H1 (cell line): Measurements from ENCODE around the gene ETV1. TPM values are rescaled to one million over a fixed set of nuclear protein-coding genes. Genes with fewer than 3 reads are reported as not detected.

ENCODE experiments used
- CTCF ChIP-seq, 3 experiments: IDR thresholded peaks; 1 replicate in 2 of 3; 2 replicates in 1 of 3; pipeline versions ENCODE4 v1.5.1 to v1.6.1; 2011; ENCODE audit warnings: low read length in 3 of 3, mild to moderate bottlenecking in 3 of 3, inconsistent platforms in 2 of 3, low read depth in 1 of 3, moderate library complexity in 1 of 3; ENCODE audit not compliant: insufficient read depth in 1 of 3; ENCODE audit errors: control extremely low read depth in 1 of 3
- HDAC6 ChIP-seq: IDR thresholded peaks from one replicate; pipeline ENCODE4 v1.7.1; 2012; ENCODE audit warnings: low read depth, mild to moderate bottlenecking, inconsistent platforms, low read length, moderate library complexity
- SIN3A ChIP-seq, 2 experiments: IDR thresholded peaks in 1 of 2; conservative IDR thresholded peaks in 1 of 2; 2 replicates each; pipeline ENCODE4 v1.6.1; 2011 to 2012; ENCODE audit warnings: low read length in 2 of 2, improper control_type of control experiment in 1 of 2, low read depth in 1 of 2, mild to moderate bottlenecking in 1 of 2
- TAF7 ChIP-seq: optimal IDR thresholded peaks from 2 replicates; pipeline ENCODE3; 2011; ENCODE audit warnings: low read depth, mild to moderate bottlenecking, inconsistent platforms, low read length, moderate library complexity, borderline replicate concordance
- polyA plus RNA-seq, 7 experiments: library from polyadenylated mRNA; depleted of rRNA in 3 of 7; stranded (reverse) in 5 of 7; unstranded in 2 of 7; fragments of >200 nt in 5 of 7; fragments of 200-250 nt in 2 of 7; gene quantifications; 1 replicate in 5 of 7; 2 replicates in 1 of 7; 4 replicates in 1 of 7; pipeline versions ENCODE4 v1.2.1 to v1.2.3, GENCODE V29; 2011 to 2013; ENCODE audit warnings: missing spikeins in 2 of 7, mixed read lengths in 2 of 7
- total RNA-seq: library from RNA; stranded (reverse); fragmentation: NEBNext Ultra II Directional; extraction: Animal tissue kit (Norgen Biotek cat#: 25700); gene quantifications from 2 replicates; pipeline ENCODE4 v1.2.1, GENCODE V29; 2021
- TF ChIP-seq, protein P1 (sequence below): fragments of 300-600 bp; sonication (generic); IDR thresholded peaks from 2 replicates; pipeline ENCODE4 v1.7.1; 2012; ENCODE audit warnings: low read length, moderate library complexity, mild to moderate bottlenecking, inconsistent platforms; ENCODE audit not compliant: insufficient replicate concordance

Gene ETV1
- total and polyA plus RNA-seq, 2 of the 8 experiments (the other 6 are each of a cell fraction or from before 2014, with no cell fraction given), result 58.3 to 91.2 TPM

- TF ChIP-seq, protein P1, sequence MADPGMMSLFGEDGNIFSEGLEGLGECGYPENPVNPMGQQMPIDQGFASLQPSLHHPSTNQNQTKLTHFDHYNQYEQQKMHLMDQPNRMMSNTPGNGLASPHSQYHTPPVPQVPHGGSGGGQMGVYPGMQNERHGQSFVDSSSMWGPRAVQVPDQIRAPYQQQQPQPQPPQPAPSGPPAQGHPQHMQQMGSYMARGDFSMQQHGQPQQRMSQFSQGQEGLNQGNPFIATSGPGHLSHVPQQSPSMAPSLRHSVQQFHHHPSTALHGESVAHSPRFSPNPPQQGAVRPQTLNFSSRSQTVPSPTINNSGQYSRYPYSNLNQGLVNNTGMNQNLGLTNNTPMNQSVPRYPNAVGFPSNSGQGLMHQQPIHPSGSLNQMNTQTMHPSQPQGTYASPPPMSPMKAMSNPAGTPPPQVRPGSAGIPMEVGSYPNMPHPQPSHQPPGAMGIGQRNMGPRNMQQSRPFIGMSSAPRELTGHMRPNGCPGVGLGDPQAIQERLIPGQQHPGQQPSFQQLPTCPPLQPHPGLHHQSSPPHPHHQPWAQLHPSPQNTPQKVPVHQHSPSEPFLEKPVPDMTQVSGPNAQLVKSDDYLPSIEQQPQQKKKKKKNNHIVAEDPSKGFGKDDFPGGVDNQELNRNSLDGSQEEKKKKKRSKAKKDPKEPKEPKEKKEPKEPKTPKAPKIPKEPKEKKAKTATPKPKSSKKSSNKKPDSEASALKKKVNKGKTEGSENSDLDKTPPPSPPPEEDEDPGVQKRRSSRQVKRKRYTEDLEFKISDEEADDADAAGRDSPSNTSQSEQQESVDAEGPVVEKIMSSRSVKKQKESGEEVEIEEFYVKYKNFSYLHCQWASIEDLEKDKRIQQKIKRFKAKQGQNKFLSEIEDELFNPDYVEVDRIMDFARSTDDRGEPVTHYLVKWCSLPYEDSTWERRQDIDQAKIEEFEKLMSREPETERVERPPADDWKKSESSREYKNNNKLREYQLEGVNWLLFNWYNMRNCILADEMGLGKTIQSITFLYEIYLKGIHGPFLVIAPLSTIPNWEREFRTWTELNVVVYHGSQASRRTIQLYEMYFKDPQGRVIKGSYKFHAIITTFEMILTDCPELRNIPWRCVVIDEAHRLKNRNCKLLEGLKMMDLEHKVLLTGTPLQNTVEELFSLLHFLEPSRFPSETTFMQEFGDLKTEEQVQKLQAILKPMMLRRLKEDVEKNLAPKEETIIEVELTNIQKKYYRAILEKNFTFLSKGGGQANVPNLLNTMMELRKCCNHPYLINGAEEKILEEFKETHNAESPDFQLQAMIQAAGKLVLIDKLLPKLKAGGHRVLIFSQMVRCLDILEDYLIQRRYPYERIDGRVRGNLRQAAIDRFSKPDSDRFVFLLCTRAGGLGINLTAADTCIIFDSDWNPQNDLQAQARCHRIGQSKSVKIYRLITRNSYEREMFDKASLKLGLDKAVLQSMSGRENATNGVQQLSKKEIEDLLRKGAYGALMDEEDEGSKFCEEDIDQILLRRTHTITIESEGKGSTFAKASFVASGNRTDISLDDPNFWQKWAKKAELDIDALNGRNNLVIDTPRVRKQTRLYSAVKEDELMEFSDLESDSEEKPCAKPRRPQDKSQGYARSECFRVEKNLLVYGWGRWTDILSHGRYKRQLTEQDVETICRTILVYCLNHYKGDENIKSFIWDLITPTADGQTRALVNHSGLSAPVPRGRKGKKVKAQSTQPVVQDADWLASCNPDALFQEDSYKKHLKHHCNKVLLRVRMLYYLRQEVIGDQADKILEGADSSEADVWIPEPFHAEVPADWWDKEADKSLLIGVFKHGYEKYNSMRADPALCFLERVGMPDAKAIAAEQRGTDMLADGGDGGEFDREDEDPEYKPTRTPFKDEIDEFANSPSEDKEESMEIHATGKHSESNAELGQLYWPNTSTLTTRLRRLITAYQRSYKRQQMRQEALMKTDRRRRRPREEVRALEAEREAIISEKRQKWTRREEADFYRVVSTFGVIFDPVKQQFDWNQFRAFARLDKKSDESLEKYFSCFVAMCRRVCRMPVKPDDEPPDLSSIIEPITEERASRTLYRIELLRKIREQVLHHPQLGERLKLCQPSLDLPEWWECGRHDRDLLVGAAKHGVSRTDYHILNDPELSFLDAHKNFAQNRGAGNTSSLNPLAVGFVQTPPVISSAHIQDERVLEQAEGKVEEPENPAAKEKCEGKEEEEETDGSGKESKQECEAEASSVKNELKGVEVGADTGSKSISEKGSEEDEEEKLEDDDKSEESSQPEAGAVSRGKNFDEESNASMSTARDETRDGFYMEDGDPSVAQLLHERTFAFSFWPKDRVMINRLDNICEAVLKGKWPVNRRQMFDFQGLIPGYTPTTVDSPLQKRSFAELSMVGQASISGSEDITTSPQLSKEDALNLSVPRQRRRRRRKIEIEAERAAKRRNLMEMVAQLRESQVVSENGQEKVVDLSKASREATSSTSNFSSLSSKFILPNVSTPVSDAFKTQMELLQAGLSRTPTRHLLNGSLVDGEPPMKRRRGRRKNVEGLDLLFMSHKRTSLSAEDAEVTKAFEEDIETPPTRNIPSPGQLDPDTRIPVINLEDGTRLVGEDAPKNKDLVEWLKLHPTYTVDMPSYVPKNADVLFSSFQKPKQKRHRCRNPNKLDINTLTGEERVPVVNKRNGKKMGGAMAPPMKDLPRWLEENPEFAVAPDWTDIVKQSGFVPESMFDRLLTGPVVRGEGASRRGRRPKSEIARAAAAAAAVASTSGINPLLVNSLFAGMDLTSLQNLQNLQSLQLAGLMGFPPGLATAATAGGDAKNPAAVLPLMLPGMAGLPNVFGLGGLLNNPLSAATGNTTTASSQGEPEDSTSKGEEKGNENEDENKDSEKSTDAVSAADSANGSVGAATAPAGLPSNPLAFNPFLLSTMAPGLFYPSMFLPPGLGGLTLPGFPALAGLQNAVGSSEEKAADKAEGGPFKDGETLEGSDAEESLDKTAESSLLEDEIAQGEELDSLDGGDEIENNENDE, result no peak
- TF ChIP-seq CTCF (IDR thresholded peaks at IDR 0.05; ENCODE audit: control extremely low read depth in 1 of 3, insufficient read depth in 1 of 3, low read depth in 1 of 3, low read length in 3 of 3) (no peak), HDAC6 (no peak), TAF7 (no peak), SIN3A (conservative IDR thresholded peaks at IDR 0.05 in 1 of 2, IDR thresholded peaks at IDR 0.05 in 1 of 2; ENCODE audit: low read depth in 1 of 2, low read length in 2 of 2) (no peak)
These were observed 128.7 kb downstream of the ETV1 start (continued) for GRCh38 chr7:13860734-13861133.
